Natural killer cell (primary cell): ENCODE measurements around the gene CORO2B. TPM values are rescaled to one million over a fixed set of nuclear protein-coding genes. Genes with fewer than 3 reads are reported as not detected.

Experiments used
- ATAC-seq, 3 donors: fragments of 150-1000 bp in 2 of 3; fragments of 200-7000 bp in 1 of 3; cut with Tn5 transposase; 1 replicate in 1 of 3; 2 replicates in 2 of 3; pipeline ENCODE4 v1.10.0; 2021; ENCODE audit warnings: mild to moderate bottlenecking in 2 of 3, moderate library complexity in 2 of 3
- DNase-seq, 2 donors: peaks; one replicate each; pipeline versions ENCODE4 v3.0.0 to v3.0.0-alpha.2; 2013 to 2021; ENCODE audit warnings: mixed read lengths in 1 of 2
- H3K27ac ChIP-seq: one replicate; pipeline ENCODE4 v1.5.1; 2013; ENCODE audit warnings: mild to moderate bottlenecking, low read length
- H3K27me3 ChIP-seq: one replicate; pipeline ENCODE4 v1.6.1; 2013; ENCODE audit warnings: low read length; ENCODE audit not compliant: control insufficient read depth, insufficient read depth
- H3K36me3 ChIP-seq: one replicate; pipeline ENCODE4 v1.6.1; 2013; ENCODE audit warnings: low read length; ENCODE audit not compliant: control insufficient read depth, insufficient read depth
- H3K4me1 ChIP-seq: one replicate; pipeline ENCODE4 v1.6.1; 2013; ENCODE audit warnings: low read length; ENCODE audit not compliant: control insufficient read depth, insufficient read depth
- H3K4me3 ChIP-seq: one replicate; pipeline ENCODE4 v1.5.1; 2013; ENCODE audit warnings: low read length
- H3K9me3 ChIP-seq: one replicate; pipeline ENCODE4 v1.6.1; 2013; ENCODE audit warnings: low read length; ENCODE audit not compliant: control insufficient read depth, insufficient read depth
- H3K27ac Mint-ChIP-seq, 2 donors: one replicate each; pipeline ENCODE4 v1.8.0; 2022; ENCODE audit warnings: mild to moderate bottlenecking in 2 of 2, mixed read lengths in 2 of 2, moderate library complexity in 1 of 2
- H3K27me3 Mint-ChIP-seq, 2 donors: one replicate each; pipeline ENCODE4 v1.8.0; 2022; ENCODE audit warnings: low read depth in 2 of 2, mixed read lengths in 2 of 2
- H3K36me3 Mint-ChIP-seq: one replicate; pipeline ENCODE4 v1.8.0; 2022; ENCODE audit warnings: mixed read lengths
- H3K4me1 Mint-ChIP-seq, 2 donors: one replicate each; pipeline ENCODE4 v1.8.0; 2022; ENCODE audit warnings: mixed read lengths in 2 of 2
- H3K4me3 Mint-ChIP-seq: one replicate; pipeline ENCODE4 v1.8.0; 2022; ENCODE audit warnings: mild to moderate bottlenecking, moderate library complexity, mixed read lengths
- H3K9me3 Mint-ChIP-seq, 2 donors: one replicate each; pipeline ENCODE4 v1.8.0; 2022; ENCODE audit warnings: mixed read lengths in 2 of 2
- WGBS: methylation state at CpG from one replicate; pipeline ENCODE4 v1.1.7; 2013; ENCODE audit warnings: missing lambda C conversion rate; ENCODE audit not compliant: insufficient coverage; 5-methylcytosine and 5-hydroxymethylcytosine counted together
- intact Hi-C: fragments of 100-400 bp; cut with micrococcal nuclease; formaldehyde crosslinking; loops from one replicate; pipeline ENCODE4 v1.14.2; 2022
- total RNA-seq, 4 donors: library from RNA; stranded (reverse); fragments of 120-200 nt in 1 of 4; gene quantifications; one replicate each; pipeline versions ENCODE4 v1.2.3 to v1.2.4, GENCODE V29; 2013 to 2022
- TF ChIP-seq, protein P1 (sequence below): fragments of 200-600 bp; IDR thresholded peaks from one replicate; pipeline ENCODE4 v1.8.0; 2022; ENCODE audit warnings: antibody characterized with exemption

CORO2B gene
- total RNA-seq, 3 donors from 2014 or later (not counting 1 experiment from before 2014, with no cell fraction given) = 0.13 TPM; not detected in 2

DNA sequence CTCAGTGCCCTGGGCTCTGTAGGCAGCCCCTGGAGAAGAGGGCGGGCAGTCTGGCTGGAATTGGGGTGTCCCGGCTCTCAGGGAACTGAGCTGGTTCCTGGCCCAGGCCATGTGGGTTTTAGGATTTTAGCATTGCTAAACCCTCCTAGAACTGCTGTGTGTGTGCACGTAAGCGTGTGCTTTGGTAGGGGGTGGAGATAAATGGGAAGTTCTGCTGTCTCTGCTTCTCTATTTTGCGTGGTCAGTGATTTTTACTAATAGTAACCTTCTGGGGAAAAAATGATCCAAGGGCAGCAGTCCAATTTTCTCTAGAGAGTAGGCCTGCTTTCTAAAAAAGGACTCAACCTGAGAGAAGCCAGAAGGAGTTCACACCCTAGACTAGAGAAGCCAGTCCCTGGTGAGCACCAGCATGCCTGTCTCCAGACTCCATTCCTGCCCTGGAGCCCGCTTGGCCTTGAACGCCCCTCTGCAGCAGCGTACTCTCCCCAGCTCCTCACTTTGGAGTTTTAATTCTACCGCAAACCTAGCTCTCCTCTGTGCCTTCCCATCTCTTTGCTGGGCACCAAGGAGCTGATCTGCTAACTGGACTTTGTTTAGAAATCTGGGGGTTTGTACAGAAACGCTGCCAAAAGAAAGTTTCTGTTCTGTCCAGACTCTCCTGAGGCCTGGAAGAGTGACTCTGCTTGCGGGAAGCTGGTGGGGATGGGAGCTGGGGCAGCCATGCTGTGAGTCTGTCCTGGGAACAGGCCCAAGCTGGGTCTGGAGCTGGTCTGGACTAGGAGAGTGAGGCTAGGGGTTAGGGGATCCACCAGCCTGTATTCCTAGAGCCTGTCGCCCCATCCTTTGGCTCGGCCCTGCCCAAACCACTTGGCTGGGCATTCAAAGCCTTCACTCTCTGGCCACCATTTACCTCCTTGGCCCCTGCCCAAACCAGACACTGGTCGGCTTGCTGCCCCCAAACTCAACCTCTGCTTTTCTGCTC is 19.7 kb downstream of the CORO2B start:
- Histone ChIP-seq H3K27ac (no peak overlapping the region), H3K27me3 (no peaks in the 10 kb centered on the region), H3K36me3 (no peaks in the 10 kb centered on the region), H3K4me1 (no peaks in the 10 kb centered on the region), H3K9me3 (no peaks in the 10 kb centered on the region), H3K4me3 (no peak overlapping the region)
- Mint-ChIP-seq H3K4me3 (no peak overlapping the region), H3K36me3 (no peaks in the 10 kb centered on the region), H3K27ac (no peak overlapping the region), H3K27me3 (peaks cover 0 to 15% of the 10 kb centered on the region in 2 donors), H3K9me3 (no peaks in the 10 kb centered on the region), H3K4me1 (no peaks in the 10 kb centered on the region)
- TF ChIP-seq, protein P1, sequence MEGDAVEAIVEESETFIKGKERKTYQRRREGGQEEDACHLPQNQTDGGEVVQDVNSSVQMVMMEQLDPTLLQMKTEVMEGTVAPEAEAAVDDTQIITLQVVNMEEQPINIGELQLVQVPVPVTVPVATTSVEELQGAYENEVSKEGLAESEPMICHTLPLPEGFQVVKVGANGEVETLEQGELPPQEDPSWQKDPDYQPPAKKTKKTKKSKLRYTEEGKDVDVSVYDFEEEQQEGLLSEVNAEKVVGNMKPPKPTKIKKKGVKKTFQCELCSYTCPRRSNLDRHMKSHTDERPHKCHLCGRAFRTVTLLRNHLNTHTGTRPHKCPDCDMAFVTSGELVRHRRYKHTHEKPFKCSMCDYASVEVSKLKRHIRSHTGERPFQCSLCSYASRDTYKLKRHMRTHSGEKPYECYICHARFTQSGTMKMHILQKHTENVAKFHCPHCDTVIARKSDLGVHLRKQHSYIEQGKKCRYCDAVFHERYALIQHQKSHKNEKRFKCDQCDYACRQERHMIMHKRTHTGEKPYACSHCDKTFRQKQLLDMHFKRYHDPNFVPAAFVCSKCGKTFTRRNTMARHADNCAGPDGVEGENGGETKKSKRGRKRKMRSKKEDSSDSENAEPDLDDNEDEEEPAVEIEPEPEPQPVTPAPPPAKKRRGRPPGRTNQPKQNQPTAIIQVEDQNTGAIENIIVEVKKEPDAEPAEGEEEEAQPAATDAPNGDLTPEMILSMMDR = no peak
- WGBS = 83% methylated on average over 14 of the region's 14 CpGs
- ATAC-seq = no peak
- DNase-seq = no peak
- intact Hi-C loops = no loop called here

DNA sequence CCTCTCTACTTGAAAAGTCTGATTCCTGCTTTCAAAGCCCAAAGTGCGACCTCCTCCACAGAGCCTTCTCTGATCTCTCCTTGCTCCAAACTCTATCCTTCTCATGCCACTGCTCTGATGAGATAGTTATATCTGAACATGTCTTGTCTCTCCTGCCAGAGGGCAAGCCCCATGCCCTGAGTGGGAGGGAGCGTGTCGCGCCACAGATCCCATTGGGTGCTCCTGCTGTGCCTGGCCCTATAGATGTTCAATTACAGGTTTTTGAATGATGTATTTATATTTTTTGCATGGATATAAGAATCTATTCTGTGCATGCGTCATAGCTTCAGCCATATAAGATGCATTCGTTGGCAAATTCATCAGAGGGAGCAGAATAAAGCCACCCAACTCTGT is 20.4 kb downstream of the CORO2B start:
- TF ChIP-seq, protein P1 = no peak
- DNase-seq (no peak), ATAC-seq (no peak)
- Histone ChIP-seq H3K4me3 (no peak overlapping the region), H3K27ac (no peak overlapping the region), H3K9me3 (no peaks in the 10 kb centered on the region), H3K4me1 (no peaks in the 10 kb centered on the region), H3K36me3 (no peaks in the 10 kb centered on the region), H3K27me3 (no peaks in the 10 kb centered on the region)
- Mint-ChIP-seq H3K4me3 (no peak overlapping the region), H3K4me1 (no peaks in the 10 kb centered on the region), H3K9me3 (no peaks in the 10 kb centered on the region), H3K27ac (no peak overlapping the region), H3K27me3 (peaks cover 0 to 12% of the 10 kb centered on the region in 2 donors), H3K36me3 (no peaks in the 10 kb centered on the region)
- intact Hi-C loops = no loop called here
- 92% methylated on average over 6 of the region's 6 CpGs for WGBS

DNA sequence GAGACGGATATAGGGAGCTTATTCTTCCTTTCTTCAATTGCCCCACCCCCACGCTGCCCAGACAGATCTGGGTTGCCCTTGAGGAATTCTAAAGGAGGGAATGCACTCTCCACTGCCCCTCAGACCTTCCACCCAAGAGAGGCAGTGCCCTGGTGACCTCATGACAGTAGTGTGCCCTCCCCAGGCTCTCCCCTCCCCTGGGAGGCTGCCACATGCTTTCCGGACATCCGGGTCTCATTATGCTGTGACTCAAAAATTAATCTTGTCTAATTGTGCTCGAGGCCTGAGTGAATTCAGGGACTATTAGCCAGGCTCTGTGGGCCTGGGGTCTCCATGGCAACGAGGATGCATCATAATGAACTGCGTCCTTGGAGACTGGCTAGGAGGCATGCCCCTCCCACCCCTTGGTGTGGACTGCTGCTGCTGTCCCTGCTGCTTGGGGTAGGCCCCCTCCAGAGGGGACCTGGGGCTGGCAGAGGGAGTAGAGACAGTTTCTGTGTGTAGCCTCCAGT is 20.8 kb downstream of the CORO2B start:
- Histone ChIP-seq H3K27me3 (no peaks in the 10 kb centered on the region), H3K36me3 (no peaks in the 10 kb centered on the region), H3K4me3 (no peak overlapping the region), H3K9me3 (no peaks in the 10 kb centered on the region), H3K27ac (no peak overlapping the region), H3K4me1 (no peaks in the 10 kb centered on the region)
- ATAC-seq = no peak
- H3K27me3 Mint-ChIP-seq = peaks cover 0 to 12% of the 10 kb centered on the region in 2 donors
- H3K27ac Mint-ChIP-seq = no peak overlapping the region
- intact Hi-C loops = no loop called here
- H3K4me1 Mint-ChIP-seq = no peaks in the 10 kb centered on the region
- TF ChIP-seq, protein P1 = no peak
- H3K4me3 Mint-ChIP-seq = no peak overlapping the region
- WGBS = 87% methylated on average over 7 of the region's 7 CpGs
- H3K36me3 Mint-ChIP-seq = no peaks in the 10 kb centered on the region
- no peaks in the 10 kb centered on the region for H3K9me3 Mint-ChIP-seq
- DNase-seq = no peak
